Right atrium auricular region (tissue), 2 donors: ENCODE data around the gene SPATA25. TPM values are rescaled to one million over a fixed set of nuclear protein-coding genes. Genes with fewer than 3 reads are reported as not detected.

Experiments used
- DNase-seq: peaks from one replicate; pipeline ENCODE4 v3.0.0-alpha.2; 2019; ENCODE audit warnings: low spot score
- H3K27ac ChIP-seq, 2 donors: fragments of 200-600 bp; sonication (generic); 1 replicate in 1 of 2; 2 replicates in 1 of 2; pipeline ENCODE4 v1.5.1; 2016 to 2019
- H3K27me3 ChIP-seq, 2 donors: fragments of 200-600 bp; sonication (generic); one replicate each; pipeline versions ENCODE4 v1.5.1 to v1.6.0; 2017 to 2019
- H3K36me3 ChIP-seq: fragments of 200-600 bp; sonication (generic); one replicate; pipeline ENCODE4 v1.5.1; 2016
- H3K4me1 ChIP-seq, 2 donors: fragments of 200-600 bp; sonication (generic); one replicate each; pipeline versions ENCODE4 v1.5.1 to v1.6.0; 2017 to 2019
- H3K4me3 ChIP-seq, 2 donors: fragments of 200-600 bp; sonication (generic); 1 replicate in 1 of 2; 2 replicates in 1 of 2; pipeline ENCODE4 v1.5.1; 2017 to 2019; ENCODE audit warnings: mild to moderate bottlenecking in 1 of 2, moderate library complexity in 1 of 2
- H3K9me3 ChIP-seq, 2 donors: fragments of 200-600 bp; sonication (generic); one replicate each; pipeline ENCODE4 v1.5.1; 2019
- CTCF ChIP-seq, 2 donors: fragments of 200-600 bp; sonication (generic); IDR thresholded peaks; one replicate each; pipeline ENCODE4 v1.5.1; 2019; ENCODE audit warnings: antibody characterized with exemption in 2 of 2
- total RNA-seq, 2 donors: library from RNA; depleted of rRNA; stranded (reverse); fragments of >200 nt; gene quantifications; one replicate each; pipeline ENCODE4 v1.1.0, GENCODE V29; 2016

SPATA25 gene
- total RNA-seq, 2 donors from 2014 or later = 1.1 to 1.4 TPM

GRCh38 chr20:45920462-45921336, 33.3 kb upstream of the SPATA25 start:
- Histone ChIP-seq H3K36me3 (no peaks in the 10 kb centered on the region), H3K27ac (peak overlapping the region; percentile 73), H3K4me1 (peaks cover 0 to 63% of the 10 kb centered on the region in 2 donors), H3K9me3 (no peaks in the 10 kb centered on the region), H3K4me3 (no peak overlapping the region), H3K27me3 (no peaks in the 10 kb centered on the region)
- DNase-seq = no peak
- no peak for TF ChIP-seq CTCF (IDR thresholded peaks at IDR 0.05)

GRCh38 chr20:45919542-45920399, 32.3 kb upstream of the SPATA25 start:
- no peak for TF ChIP-seq CTCF (IDR thresholded peaks at IDR 0.05)
- peaks cover 0 to 59% of the 10 kb centered on the region in 2 donors for H3K4me1 ChIP-seq
- H3K27me3 ChIP-seq = no peaks in the 10 kb centered on the region
- H3K36me3 ChIP-seq = no peaks in the 10 kb centered on the region
- peak overlapping the region; percentile 73 for H3K27ac ChIP-seq
- H3K9me3 ChIP-seq = no peaks in the 10 kb centered on the region
- no peak overlapping the region for H3K4me3 ChIP-seq
- peak; percentile 85 for DNase-seq

GRCh38 chr20:45918779-45919537, 31.5 kb upstream of the SPATA25 start:
- no peak for DNase-seq
- no peaks in the 10 kb centered on the region for H3K27me3 ChIP-seq
- TF ChIP-seq CTCF (IDR thresholded peaks at IDR 0.05) = no peak
- peaks cover 0 to 51% of the 10 kb centered on the region in 2 donors for H3K4me1 ChIP-seq
- H3K9me3 ChIP-seq = no peaks in the 10 kb centered on the region
- no peaks in the 10 kb centered on the region for H3K36me3 ChIP-seq
- H3K27ac ChIP-seq = peak overlapping the region; percentile 73
- no peak overlapping the region for H3K4me3 ChIP-seq

GRCh38 chr20:45918182-45918737, 30.8 kb upstream of the SPATA25 start:
- H3K9me3 ChIP-seq = no peaks in the 10 kb centered on the region
- no peak for TF ChIP-seq CTCF (IDR thresholded peaks at IDR 0.05)
- H3K4me3 ChIP-seq = no peak overlapping the region
- DNase-seq = no peak
- H3K27me3 ChIP-seq = no peaks in the 10 kb centered on the region
- H3K36me3 ChIP-seq = no peaks in the 10 kb centered on the region
- peaks cover 0 to 46% of the 10 kb centered on the region in 2 donors for H3K4me1 ChIP-seq
- peak overlapping the region; percentile 73 for H3K27ac ChIP-seq

- no peaks in the 10 kb centered on the region for H3K27me3 ChIP-seq
- peaks cover 0 to 49% of the 10 kb centered on the region in 2 donors for H3K4me1 ChIP-seq
- no peak for DNase-seq
- H3K36me3 ChIP-seq = no peaks in the 10 kb centered on the region
- H3K4me3 ChIP-seq = no peak overlapping the region
- peak overlapping the region; percentile 73 for H3K27ac ChIP-seq
- no peaks in the 10 kb centered on the region for H3K9me3 ChIP-seq
- no peak for TF ChIP-seq CTCF (IDR thresholded peaks at IDR 0.05)
Measured at GRCh38 chr20:45917790-45918141, 30.3 kb upstream of the SPATA25 start.
